Sigmoid colon (tissue), 4 donors: ENCODE results near the gene PGF.
A peak's percentile ranks its signal among the peaks of the same experiment; 100 is the strongest.

ENCODE experiments used
- POLR2A ChIP-seq, 2 donors: fragments of 450-650 bp; IDR thresholded peaks; one replicate each; pipeline ENCODE4 v1.6.1; 2016; ENCODE audit warnings: antibody characterized with exemption in 2 of 2, mild to moderate bottlenecking in 2 of 2, moderate library complexity in 2 of 2
- POLR2AphosphoS5 ChIP-seq, 4 donors: sonication (generic); formaldehyde crosslinking; IDR thresholded peaks; one replicate each; pipeline ENCODE4 v1.6.1; 2017; ENCODE audit warnings: antibody characterized with exemption in 4 of 4
- TF ChIP-seq, protein P1 (sequence below), 4 experiments: fragments of 450-650 bp in 3 of 4; fragments of 200-600 bp in 1 of 4; IDR thresholded peaks; one replicate each; pipeline ENCODE4 v1.5.1; 2016 to 2019; ENCODE audit warnings: antibody characterized with exemption in 4 of 4, mild to moderate bottlenecking in 3 of 4, moderate library complexity in 2 of 4

DNA sequence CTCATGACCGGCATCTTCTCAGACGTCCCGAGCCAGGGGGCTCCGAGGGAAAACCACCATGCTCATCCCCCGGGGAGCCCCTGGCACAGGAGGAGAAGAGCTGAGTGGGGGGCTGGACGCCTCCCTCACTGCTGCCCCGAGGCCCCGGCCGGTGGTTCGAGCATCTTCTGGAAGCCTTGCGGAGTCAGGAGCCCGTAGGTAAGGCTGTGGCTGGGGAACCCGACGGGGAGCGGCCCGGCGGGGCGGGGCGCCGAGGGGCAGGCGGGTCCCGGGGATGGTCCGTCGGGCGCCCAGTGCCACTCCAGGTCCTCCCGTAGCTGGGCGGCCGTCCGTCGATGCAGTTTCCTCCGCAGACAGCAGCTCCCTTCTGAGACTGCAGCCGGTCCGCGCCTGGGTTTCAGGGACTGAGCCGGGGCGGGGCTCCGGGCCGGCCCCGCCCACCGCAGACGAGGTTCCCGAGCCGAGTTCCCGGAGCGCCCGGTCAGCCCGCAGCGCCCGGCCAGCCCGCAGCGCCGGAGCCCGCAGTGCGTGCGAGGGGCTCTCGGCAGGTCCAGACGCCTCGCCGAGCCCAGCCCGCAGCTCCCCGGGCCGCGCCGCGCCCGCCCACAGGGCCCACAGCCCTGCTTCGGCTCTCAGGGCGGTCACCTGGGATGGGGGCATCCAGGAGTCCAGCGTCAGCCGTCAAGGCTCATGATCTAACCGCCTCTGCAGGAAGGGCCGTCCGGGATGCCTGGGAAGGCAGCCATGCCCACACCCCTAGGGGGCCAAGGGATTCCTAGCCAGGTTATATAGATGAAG lies at the start of gene PGF:
- TF ChIP-seq, protein P1, sequence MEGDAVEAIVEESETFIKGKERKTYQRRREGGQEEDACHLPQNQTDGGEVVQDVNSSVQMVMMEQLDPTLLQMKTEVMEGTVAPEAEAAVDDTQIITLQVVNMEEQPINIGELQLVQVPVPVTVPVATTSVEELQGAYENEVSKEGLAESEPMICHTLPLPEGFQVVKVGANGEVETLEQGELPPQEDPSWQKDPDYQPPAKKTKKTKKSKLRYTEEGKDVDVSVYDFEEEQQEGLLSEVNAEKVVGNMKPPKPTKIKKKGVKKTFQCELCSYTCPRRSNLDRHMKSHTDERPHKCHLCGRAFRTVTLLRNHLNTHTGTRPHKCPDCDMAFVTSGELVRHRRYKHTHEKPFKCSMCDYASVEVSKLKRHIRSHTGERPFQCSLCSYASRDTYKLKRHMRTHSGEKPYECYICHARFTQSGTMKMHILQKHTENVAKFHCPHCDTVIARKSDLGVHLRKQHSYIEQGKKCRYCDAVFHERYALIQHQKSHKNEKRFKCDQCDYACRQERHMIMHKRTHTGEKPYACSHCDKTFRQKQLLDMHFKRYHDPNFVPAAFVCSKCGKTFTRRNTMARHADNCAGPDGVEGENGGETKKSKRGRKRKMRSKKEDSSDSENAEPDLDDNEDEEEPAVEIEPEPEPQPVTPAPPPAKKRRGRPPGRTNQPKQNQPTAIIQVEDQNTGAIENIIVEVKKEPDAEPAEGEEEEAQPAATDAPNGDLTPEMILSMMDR (IDR thresholded peaks at IDR 0.05) = no peak
- TF ChIP-seq POLR2A (IDR thresholded peaks at IDR 0.05) (no peak), POLR2AphosphoS5 (IDR thresholded peaks at IDR 0.05) (peak in 3 of 4 donors; percentile 56 to 68 (median 60))
